GM12872 (cell line): Measurements from ENCODE around the gene NT5DC2.

Source experiments
- CTCF ChIP-seq: IDR thresholded peaks from 3 replicates; pipeline ENCODE4 v1.5.1; 2011; ENCODE audit warnings: low read depth, mild to moderate bottlenecking, low read length, moderate library complexity; ENCODE audit not compliant: insufficient read depth

Gene NT5DC2

GRCh38 chr3:52531860-52532516, 1.7 kb downstream of the NT5DC2 start:
- no peak for TF ChIP-seq CTCF

GRCh38 chr3:52530918-52531826, 2.5 kb downstream of the NT5DC2 start:
- no peak for TF ChIP-seq CTCF

- no peak for TF ChIP-seq CTCF
Measured at GRCh38 chr3:52529376-52530333, 4.0 kb downstream of the NT5DC2 start.

- no peak for TF ChIP-seq CTCF
Measured at GRCh38 chr3:52528586-52529375, 4.9 kb downstream of the NT5DC2 start.

- no peak for TF ChIP-seq CTCF
Measured at GRCh38 chr3:52527732-52528585, 5.7 kb downstream of the NT5DC2 start.

GRCh38 chr3:52527039-52527731, 6.5 kb downstream of the NT5DC2 start:
- TF ChIP-seq CTCF: no peak
